DND-41 (cell line): ENCODE measurements around the gene RGS9.

ENCODE experiments used
- ATAC-seq: fragments of 200-7000 bp; cut with Tn5 transposase; 3 replicates; pipeline ENCODE4 v1.9.1; 2021; ENCODE audit warnings: low read depth; ENCODE audit not compliant: insufficient read depth
- DNase-seq: peaks from one replicate; pipeline ENCODE4 v3.0.0-alpha.2; 2020
- H2AFZ ChIP-seq: 2 replicates; pipeline ENCODE4 v1.6.0; 2012; ENCODE audit warnings: low read depth, low read length
- H3K27ac ChIP-seq: 2 replicates; pipeline ENCODE4 v1.5.1; 2012; ENCODE audit warnings: low read length, inconsistent platforms
- H3K27me3 ChIP-seq: fragments of 200-600 bp; sonication (generic); 2 replicates; pipeline ENCODE4 v1.6.0; 2012; ENCODE audit warnings: low read length, mild to moderate bottlenecking, inconsistent platforms; ENCODE audit not compliant: insufficient read depth, poor library complexity
- H3K36me3 ChIP-seq: 2 replicates; pipeline ENCODE4 v1.5.1; 2012; ENCODE audit warnings: low read length, inconsistent platforms; ENCODE audit not compliant: insufficient read depth
- H3K4me1 ChIP-seq: 2 replicates; pipeline ENCODE4 v1.5.1; 2012; ENCODE audit warnings: mild to moderate bottlenecking, low read length; ENCODE audit not compliant: insufficient read depth
- H3K4me2 ChIP-seq: 2 replicates; pipeline ENCODE4 v1.6.0; 2012; ENCODE audit warnings: mild to moderate bottlenecking, moderate library complexity, low read length, inconsistent platforms; ENCODE audit not compliant: insufficient read depth
- H3K4me3 ChIP-seq, 2 experiments: fragments of 200-600 bp in 1 of 2; shearing (Covaris generic) in 1 of 2; 2 replicates each; pipeline ENCODE4 v1.5.1; 2012 to 2016; ENCODE audit warnings: inconsistent platforms in 2 of 2, low read length in 2 of 2, mild to moderate bottlenecking in 2 of 2, low read depth in 1 of 2, moderate library complexity in 1 of 2
- H3K79me2 ChIP-seq: 2 replicates; pipeline ENCODE4 v1.6.0; 2012; ENCODE audit warnings: low read length, inconsistent platforms; ENCODE audit not compliant: insufficient read depth
- H3K9ac ChIP-seq: 2 replicates; pipeline ENCODE4 v1.6.0; 2012; ENCODE audit warnings: low read depth, mild to moderate bottlenecking, inconsistent platforms, low read length, moderate library complexity
- H3K9me3 ChIP-seq: 2 replicates; pipeline ENCODE4 v1.5.1; 2012; ENCODE audit warnings: low read length, moderate library complexity, mild to moderate bottlenecking, inconsistent platforms; ENCODE audit not compliant: insufficient read depth, severe bottlenecking
- H4K20me1 ChIP-seq: 2 replicates; pipeline ENCODE4 v1.6.0; 2012; ENCODE audit warnings: low read length; ENCODE audit not compliant: insufficient read depth
- EZH2 ChIP-seq: IDR thresholded peaks from 3 replicates; pipeline ENCODE4 v1.6.1; 2012; ENCODE audit warnings: borderline replicate concordance, low read depth, mild to moderate bottlenecking, moderate library complexity, low read length, inconsistent platforms; ENCODE audit not compliant: severe bottlenecking
- TF ChIP-seq, protein P1 (sequence below): IDR thresholded peaks from 2 replicates; pipeline ENCODE4 v1.5.1; 2012; ENCODE audit warnings: borderline replicate concordance, low read length, moderate library complexity, mild to moderate bottlenecking; ENCODE audit not compliant: poor library complexity, severe bottlenecking; ENCODE audit errors: extremely low read depth

Gene RGS9

DNA sequence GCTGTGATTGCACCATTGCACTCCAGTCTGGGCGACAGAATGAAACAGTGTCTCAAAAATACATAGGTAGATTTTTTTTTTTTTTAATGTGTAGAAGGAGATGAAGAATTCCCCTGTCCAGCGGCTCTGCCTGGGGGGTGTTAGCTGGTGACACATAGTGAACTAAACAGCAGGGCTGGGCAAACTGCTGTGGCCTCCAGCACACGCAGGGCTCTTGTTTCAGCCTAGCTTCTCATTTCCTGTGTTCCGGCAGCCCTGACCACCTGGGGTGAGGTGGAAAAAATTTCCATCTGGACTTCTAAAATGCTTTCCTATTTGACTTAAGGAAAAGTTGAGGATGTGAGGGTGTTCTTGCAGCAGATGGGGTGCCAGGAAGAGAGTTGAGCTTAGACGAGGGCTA, 33.3 kb upstream of the RGS9 start:
- H3K27me3 ChIP-seq: no peaks in the 10 kb centered on the region
- TF ChIP-seq EZH2: no peak
- TF ChIP-seq, protein P1, sequence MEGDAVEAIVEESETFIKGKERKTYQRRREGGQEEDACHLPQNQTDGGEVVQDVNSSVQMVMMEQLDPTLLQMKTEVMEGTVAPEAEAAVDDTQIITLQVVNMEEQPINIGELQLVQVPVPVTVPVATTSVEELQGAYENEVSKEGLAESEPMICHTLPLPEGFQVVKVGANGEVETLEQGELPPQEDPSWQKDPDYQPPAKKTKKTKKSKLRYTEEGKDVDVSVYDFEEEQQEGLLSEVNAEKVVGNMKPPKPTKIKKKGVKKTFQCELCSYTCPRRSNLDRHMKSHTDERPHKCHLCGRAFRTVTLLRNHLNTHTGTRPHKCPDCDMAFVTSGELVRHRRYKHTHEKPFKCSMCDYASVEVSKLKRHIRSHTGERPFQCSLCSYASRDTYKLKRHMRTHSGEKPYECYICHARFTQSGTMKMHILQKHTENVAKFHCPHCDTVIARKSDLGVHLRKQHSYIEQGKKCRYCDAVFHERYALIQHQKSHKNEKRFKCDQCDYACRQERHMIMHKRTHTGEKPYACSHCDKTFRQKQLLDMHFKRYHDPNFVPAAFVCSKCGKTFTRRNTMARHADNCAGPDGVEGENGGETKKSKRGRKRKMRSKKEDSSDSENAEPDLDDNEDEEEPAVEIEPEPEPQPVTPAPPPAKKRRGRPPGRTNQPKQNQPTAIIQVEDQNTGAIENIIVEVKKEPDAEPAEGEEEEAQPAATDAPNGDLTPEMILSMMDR: no peak
- H3K27ac ChIP-seq: no peak overlapping the region
- no peak overlapping the region for H3K4me3 ChIP-seq
- H3K79me2 ChIP-seq: no peaks in the 10 kb centered on the region
- no peak overlapping the region for H2AFZ ChIP-seq
- no peak for ATAC-seq
- no peak overlapping the region for H3K9ac ChIP-seq
- H3K4me2 ChIP-seq: no peak overlapping the region
- no peak for DNase-seq
- no peaks in the 10 kb centered on the region for H3K9me3 ChIP-seq
- H4K20me1 ChIP-seq: no peaks in the 10 kb centered on the region
- H3K4me1 ChIP-seq: peaks cover 11% of the 10 kb centered on the region
- H3K36me3 ChIP-seq: no peaks in the 10 kb centered on the region

GRCh38 chr17:65104541-65104940, 32.6 kb upstream of the RGS9 start:
- Histone ChIP-seq H3K36me3 (no peaks in the 10 kb centered on the region), H3K27me3 (no peaks in the 10 kb centered on the region), H3K9me3 (no peaks in the 10 kb centered on the region), H3K27ac (no peak overlapping the region), H3K9ac (no peak overlapping the region), H3K4me2 (no peak overlapping the region), H2AFZ (no peak overlapping the region), H3K79me2 (no peaks in the 10 kb centered on the region), H3K4me3 (no peak overlapping the region), H4K20me1 (no peaks in the 10 kb centered on the region), H3K4me1 (peaks cover 11% of the 10 kb centered on the region)
- no peak for DNase-seq
- no peak for TF ChIP-seq EZH2
- TF ChIP-seq, protein P1: no peak
- ATAC-seq: no peak

DNA sequence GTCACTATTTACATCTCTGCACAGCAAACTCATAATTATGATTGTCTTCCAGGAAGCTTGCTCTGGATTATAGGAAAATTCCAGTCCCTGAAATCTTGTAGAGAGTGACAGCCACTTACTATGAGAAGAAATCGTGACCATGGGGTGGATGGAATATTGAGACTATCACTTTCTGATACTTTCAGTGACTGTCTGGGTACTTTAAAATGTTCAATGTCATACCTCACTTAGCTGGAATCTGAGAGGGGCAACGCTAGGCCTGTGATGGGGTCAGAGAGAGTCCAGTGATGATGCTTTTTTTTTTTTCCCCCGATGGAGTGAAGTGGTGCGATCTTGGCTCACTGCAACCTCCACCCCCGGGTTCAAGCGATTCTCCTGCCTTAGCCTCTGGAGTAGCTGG, 32.2 kb upstream of the RGS9 start:
- Histone ChIP-seq H2AFZ (no peak overlapping the region), H3K27me3 (no peaks in the 10 kb centered on the region), H3K4me1 (peaks cover 10% of the 10 kb centered on the region), H3K9me3 (no peaks in the 10 kb centered on the region), H3K4me3 (no peak overlapping the region), H3K27ac (no peak overlapping the region), H4K20me1 (no peaks in the 10 kb centered on the region), H3K9ac (no peak overlapping the region), H3K36me3 (no peaks in the 10 kb centered on the region), H3K79me2 (no peaks in the 10 kb centered on the region), H3K4me2 (no peak overlapping the region)
- TF ChIP-seq EZH2: no peak
- ATAC-seq: no peak
- DNase-seq: no peak

- no peak overlapping the region for H3K4me3 ChIP-seq
- TF ChIP-seq EZH2: no peak
- TF ChIP-seq, protein P1: no peak
- ATAC-seq (no peak), DNase-seq (no peak)
- no peak overlapping the region for H3K27ac ChIP-seq
- no peaks in the 10 kb centered on the region for H4K20me1 ChIP-seq
- H3K4me1 ChIP-seq: no peaks in the 10 kb centered on the region
- no peak overlapping the region for H2AFZ ChIP-seq
- peaks cover 4% of the 10 kb centered on the region for H3K27me3 ChIP-seq
- H3K9ac ChIP-seq: no peak overlapping the region
- H3K36me3 ChIP-seq: no peaks in the 10 kb centered on the region
- H3K79me2 ChIP-seq: no peaks in the 10 kb centered on the region
- H3K4me2 ChIP-seq: no peak overlapping the region
- no peaks in the 10 kb centered on the region for H3K9me3 ChIP-seq
Measured at GRCh38 chr17:65108152-65108551, 29.0 kb upstream of the RGS9 start.
